C4-2B (cell line): ENCODE data around the gene PDLIM7.

Experiments
- ZFX ChIP-seq: fragments of 450-650 bp; IDR thresholded peaks from 2 replicates; pipeline ENCODE4 v1.6.1; 2017
- TF ChIP-seq, protein P1 (sequence below): fragments of 450-650 bp; conservative IDR thresholded peaks from 2 replicates; pipeline ENCODE4 v1.5.1; 2017; ENCODE audit warnings: mild to moderate bottlenecking

GRCh38 chr5:177482359-177482795 lies 15.0 kb downstream of the PDLIM7 start:
- TF ChIP-seq, protein P1, sequence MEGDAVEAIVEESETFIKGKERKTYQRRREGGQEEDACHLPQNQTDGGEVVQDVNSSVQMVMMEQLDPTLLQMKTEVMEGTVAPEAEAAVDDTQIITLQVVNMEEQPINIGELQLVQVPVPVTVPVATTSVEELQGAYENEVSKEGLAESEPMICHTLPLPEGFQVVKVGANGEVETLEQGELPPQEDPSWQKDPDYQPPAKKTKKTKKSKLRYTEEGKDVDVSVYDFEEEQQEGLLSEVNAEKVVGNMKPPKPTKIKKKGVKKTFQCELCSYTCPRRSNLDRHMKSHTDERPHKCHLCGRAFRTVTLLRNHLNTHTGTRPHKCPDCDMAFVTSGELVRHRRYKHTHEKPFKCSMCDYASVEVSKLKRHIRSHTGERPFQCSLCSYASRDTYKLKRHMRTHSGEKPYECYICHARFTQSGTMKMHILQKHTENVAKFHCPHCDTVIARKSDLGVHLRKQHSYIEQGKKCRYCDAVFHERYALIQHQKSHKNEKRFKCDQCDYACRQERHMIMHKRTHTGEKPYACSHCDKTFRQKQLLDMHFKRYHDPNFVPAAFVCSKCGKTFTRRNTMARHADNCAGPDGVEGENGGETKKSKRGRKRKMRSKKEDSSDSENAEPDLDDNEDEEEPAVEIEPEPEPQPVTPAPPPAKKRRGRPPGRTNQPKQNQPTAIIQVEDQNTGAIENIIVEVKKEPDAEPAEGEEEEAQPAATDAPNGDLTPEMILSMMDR = no peak
- TF ChIP-seq ZFX = no peak
